Measurements from ENCODE around the gene SNX27.
"Not testable (repeated sequence)": the region's sequence is repeated elsewhere in the genome, so short reads cannot be mapped to it uniquely, and the experiment has no call there.

SNX27 gene

DNA sequence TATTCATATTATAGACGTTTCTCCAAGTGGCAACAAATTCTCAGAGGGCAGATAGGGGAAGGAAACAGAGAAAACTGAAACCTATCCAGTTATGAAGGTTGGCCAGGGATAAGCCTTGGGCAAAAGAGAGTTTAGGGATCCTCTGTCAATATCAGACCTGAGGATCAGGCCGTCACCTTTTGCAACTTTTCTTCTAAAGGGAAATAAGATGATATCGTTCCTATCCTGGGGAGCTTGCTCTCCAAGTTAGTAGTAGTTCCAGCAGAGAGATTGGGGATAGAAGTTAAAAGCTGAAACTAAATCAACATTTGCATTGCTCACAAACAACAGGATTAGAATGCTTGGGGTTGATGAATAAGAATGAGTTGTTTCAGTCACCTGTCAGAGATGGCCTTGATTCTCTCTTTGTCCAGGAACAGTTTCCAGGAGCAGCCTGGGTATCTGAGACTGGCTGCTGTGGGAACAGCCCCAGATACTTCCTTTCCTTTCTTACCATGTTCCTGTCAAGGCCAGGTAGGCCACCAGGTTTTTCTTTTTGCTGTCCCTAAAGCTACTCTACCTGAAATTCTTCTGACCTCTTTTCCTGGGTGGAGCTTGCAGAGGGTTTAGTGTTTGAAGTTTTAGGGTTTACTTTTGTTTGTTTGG is 112.0 kb downstream of the SNX27 start:
- no peak for DNase-seq

DNA sequence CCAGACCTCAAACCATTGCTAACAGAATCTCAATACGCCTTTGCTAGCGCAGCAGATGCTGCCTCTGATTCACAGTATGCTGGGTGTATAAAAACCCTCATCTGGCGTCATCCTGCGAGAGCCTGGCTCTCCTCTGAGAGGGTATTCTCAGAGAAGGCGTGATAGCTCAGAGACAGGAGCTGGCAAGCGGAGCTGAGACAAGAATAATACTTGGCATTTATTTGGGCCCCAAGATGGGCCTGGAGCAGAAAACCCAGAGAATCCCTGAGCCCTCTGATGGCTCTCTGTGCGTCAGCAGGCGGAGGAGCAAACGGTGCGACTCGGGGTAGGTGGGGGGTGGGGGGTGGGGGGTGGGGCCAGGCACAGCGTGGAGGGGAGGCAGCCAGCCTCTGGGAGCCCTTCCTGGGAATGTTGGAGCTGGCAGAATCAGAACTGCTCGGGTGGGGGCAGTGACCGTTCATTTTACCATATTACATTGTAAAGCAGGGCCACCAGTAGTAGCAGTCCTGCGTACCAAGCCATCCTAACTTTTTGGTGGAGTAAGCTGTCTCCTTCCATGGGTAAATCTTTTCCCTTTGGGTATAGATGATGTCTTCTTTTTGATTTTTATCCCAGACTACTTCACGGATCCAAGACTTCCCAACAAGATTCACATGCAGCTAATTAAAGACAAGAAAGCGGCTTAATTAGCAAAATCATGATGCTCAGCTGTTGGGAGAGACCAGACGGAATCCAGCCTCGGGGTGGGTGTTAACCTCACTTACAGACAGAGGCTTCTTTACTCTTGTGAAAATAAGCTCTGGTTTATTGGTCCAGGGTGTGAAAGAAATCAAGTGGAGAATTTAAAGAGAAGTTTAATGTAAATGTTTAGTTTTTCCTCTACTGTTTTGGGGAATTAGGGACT is 116.6 kb downstream of the SNX27 start:
- no peak for DNase-seq

DNA sequence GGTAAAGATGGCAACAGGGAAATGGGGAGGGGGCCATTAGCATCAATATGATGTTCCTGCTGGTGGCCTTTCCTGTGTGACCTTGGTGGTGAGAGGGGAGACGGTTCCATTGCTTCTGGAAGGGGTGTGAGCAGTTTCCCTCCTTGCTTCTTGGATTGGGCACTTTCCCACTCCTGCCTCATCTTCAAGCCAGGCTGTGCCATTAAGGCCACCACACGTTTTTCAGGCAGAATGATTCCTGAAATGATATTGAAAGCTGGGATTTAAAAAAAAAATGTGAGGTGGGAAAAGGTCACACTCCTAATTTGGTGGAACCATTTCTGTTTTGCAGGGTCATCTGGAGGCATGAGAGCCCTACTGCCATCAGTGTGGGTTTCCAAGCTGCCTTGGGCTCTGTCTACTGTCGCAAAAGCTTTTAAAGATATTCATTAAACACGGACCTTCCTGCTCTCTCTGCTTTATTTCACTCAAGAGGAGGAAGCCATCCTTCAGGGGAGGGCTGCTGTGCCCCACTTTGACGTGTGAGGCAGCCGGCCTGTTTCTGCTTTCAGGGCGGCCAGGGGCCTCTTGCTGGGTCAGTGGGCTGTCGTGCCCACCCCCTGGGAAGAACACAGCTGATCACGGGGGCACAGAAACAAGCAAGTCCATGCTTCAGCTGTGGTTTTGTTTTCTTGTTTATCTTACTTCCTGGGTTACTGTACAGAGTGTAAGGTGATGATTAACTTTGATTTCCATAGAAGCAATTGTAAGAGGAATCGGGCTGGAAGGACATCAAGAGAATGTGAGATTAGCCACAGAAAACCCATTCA is 117.5 kb downstream of the SNX27 start:
- no peak for DNase-seq

DNA sequence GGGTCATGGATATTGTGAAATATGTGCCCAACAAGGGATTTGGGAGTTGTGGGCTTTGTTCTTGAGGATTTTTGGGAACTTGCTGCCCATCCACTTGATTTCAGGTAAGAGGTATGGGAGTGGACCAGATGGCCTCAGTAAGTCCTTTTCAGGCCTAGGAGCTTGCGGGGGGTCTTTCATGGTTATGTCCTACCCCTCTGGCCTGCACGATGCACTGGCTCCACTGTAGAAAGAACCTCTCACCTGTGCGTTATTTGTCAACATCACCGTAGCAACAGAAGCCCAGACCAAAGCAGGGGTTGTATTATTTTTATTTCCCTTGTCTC is 118.1 kb downstream of the SNX27 start:
- DNase-seq, result no peak

DNA sequence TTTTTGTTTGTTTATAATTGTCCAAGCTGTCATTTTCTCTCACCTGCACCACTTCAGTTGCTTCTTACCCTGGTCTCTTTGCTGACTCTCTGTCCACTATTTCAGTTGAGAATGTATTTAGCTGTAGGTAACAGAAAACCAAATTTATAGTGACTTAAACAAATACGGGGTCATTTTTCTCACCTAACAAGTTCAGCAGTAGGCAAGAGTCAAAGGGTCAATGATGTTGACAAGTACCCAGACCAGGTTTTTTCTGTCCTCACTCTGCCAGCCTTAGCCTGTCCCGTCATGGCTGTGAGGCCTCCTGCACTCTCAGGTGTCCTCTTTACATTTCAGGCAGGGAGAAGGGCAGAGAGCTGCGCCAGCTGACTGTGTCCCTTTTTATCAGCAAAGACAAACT is 121.3 kb downstream of the SNX27 start:
- DNase-seq, result no peak

DNA sequence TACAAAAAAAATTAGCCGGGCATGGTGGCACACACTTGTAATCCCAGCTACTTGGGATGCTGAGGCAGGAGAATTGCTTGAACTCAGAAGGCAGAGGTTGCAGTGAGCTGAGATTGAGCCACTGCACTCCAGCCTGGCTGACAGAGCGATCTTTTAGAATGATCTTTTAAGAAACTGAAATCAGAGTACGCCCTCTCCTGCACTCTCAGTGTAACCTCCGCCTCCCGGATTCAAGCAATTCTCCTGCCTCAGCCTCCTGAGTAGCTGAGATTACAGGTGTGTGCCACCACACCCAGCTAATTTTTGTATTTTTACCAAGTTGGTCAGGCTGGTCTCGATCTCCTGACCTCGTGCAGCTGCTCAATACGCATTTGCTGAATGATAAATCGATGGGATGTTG is 122.1 kb downstream of the SNX27 start:
- not testable (repeated sequence) for DNase-seq

DNA sequence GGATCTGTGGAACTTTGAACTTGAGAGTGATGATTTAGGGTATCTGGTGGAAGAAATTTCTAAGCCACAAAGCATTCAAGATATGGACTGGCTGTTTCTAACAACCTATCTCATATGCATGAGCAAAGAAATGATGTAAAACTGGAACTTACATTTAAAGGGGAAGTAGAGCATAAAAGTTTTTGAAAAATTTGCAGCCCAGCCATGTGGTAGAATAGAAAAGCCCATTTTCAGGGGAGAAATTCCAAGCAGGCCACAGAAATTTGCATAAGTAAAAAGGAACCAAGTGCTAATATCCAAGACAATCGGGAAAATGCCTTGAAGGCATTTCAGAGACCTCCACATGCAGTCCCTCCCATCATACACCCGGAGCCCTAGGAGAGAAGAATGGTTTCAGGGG is 125.2 kb downstream of the SNX27 start:
- no peak for DNase-seq

DNA sequence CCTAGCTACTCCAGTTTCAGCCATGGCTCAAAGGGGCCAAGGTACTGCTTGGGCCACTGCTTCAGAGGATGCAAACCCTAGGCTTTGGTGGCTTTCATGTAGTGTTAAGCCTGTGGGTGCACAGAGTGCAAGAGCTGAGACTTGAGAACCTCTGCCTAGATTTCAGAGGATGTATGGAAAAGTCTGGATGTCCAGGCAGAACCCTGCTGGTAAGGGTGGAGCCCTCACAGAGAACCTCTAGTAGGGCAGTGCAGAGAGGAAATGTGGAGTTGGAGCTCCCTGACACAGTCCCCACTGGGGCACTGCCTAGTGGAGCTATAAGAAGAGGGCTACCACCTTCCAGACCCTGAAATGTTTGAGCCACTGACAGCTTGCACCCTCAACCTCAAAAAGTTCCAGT is 125.6 kb downstream of the SNX27 start:
- DNase-seq, result no peak

DNA sequence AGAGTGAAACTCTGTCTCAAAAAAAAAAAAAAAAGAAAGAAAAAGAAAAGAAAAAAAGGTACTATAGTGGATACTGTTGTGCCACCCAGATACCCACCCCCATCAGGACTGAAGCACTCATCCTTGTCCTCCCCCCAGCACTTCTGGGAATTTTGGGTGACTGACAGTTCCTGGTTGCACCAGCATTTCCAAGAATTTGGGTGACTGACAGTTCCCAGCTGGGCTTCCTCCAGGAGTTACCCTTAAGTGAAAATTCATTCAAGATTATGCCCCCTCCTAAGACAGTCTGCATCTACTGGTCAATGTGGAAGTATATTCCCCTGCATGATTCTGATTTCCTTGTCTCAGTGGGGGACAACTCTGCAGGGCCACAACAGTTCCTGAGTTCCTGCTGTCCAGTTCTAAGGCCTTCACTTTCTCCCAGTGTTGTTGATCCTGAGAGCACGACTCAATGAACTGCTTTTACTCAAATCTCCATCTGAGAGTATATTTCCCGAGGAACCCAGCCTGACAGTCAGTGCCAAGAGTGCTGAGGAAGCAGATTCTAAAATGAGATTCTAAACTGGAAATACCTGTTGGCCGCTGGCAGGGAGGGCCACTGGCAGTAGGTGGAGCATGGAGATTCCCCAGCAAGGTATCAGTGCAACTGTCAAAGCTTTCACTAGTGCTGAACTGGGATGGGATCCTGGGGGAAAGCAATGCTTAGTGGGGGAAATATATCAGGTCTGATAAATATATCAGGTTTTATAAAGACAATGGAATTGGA is 127.9 kb downstream of the SNX27 start:
- no peak for DNase-seq

DNA sequence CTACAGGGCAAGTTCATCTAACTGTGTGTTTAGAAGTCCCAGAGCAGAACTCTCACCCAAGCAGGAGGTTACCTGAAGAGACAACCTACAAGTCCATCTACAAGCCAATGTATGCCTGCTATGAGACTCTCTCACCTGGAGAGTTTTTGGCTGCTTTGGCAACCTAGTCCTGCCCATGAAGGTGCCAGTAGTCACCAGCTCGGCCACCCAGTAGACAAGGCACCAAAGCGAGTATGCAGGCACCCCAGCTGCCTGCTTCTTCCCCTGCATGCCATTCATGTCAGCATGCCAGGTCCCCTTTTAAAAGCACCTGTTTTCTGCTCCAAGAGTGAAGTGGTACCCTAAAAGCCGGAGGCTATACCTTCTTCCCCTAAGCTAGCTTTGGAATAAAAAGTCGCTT is 129.7 kb downstream of the SNX27 start:
- no peak for DNase-seq
